Activated T-cell treated with anti-CD3 and anti-CD28 coated beads, Interleukin-2, amount 50 U/mL, for 4 hours (primary cell): ENCODE measurements around the gene RALGAPA2. TPM values are rescaled to one million over a fixed set of nuclear protein-coding genes. Genes with fewer than 3 reads are reported as not detected.

Experiments used
- ATAC-seq, 2 donors: fragments of 200-7000 bp; cut with Tn5 transposase; one replicate each; pipeline ENCODE4 v1.10.0; 2021
- DNase-seq: peaks from one replicate; pipeline ENCODE4 v3.0.0-alpha.2; 2020
- H3K27me3 Mint-ChIP-seq: one replicate; pipeline ENCODE4 v1.8.0; 2021; ENCODE audit warnings: low read depth, mixed read lengths
- H3K36me3 Mint-ChIP-seq: one replicate; pipeline ENCODE4 v1.8.0; 2022; ENCODE audit warnings: mixed read lengths; ENCODE audit not compliant: insufficient read depth
- H3K4me1 Mint-ChIP-seq: one replicate; pipeline ENCODE4 v1.8.0; 2021; ENCODE audit warnings: low read depth, mixed read lengths
- H3K4me3 Mint-ChIP-seq: one replicate; pipeline ENCODE4 v1.8.0; 2021; ENCODE audit warnings: mild to moderate bottlenecking, moderate library complexity, mixed read lengths
- H3K9me3 Mint-ChIP-seq: one replicate; pipeline ENCODE4 v1.8.0; 2021; ENCODE audit warnings: mixed read lengths
- total RNA-seq, 3 donors: library from RNA; stranded (reverse); gene quantifications; one replicate each; pipeline ENCODE4 v1.2.1, GENCODE V29; 2021

Gene RALGAPA2
- total RNA-seq, 3 donors from 2014 or later: 5.9 to 8.3 (median 7.2) TPM

DNA sequence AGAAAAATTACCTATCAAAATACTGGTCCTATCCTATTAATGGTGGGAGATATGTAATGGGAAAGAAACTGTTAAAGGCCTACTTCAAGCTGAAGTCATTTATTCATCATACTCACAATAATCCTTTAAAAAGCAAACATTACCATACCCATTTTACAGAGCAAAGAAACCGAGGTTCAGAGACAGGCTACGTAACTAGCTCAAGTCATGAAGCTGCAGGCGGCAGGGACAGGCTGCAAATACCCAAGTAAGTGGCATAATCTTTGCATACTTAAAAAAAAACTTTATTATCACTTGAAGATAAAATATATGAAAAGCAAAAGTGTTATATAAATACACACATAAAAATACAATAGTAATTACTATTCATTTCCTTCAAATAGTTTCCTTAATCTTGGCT, 2.6 kb downstream of the RALGAPA2 start:
- no peak for DNase-seq
- no peaks in the 10 kb centered on the region for H3K9me3 Mint-ChIP-seq
- no peak for ATAC-seq
- peaks cover 39% of the 10 kb centered on the region for H3K4me1 Mint-ChIP-seq
- no peaks in the 10 kb centered on the region for H3K27me3 Mint-ChIP-seq
- H3K4me3 Mint-ChIP-seq: no peak overlapping the region
- peaks cover 2% of the 10 kb centered on the region for H3K36me3 Mint-ChIP-seq

GRCh38 chr20:20706285-20706684, 6.2 kb downstream of the RALGAPA2 start:
- Mint-ChIP-seq H3K4me1 (peaks cover 43% of the 10 kb centered on the region), H3K4me3 (no peak overlapping the region), H3K9me3 (no peaks in the 10 kb centered on the region), H3K27me3 (no peaks in the 10 kb centered on the region), H3K36me3 (peaks cover 2% of the 10 kb centered on the region)
- DNase-seq (no peak), ATAC-seq (no peak)

GRCh38 chr20:20702330-20703245, 9.9 kb downstream of the RALGAPA2 start:
- peaks cover 26% of the 10 kb centered on the region for H3K4me1 Mint-ChIP-seq
- DNase-seq (no peak), ATAC-seq (no peak)
- H3K4me3 Mint-ChIP-seq: no peak overlapping the region
- H3K27me3 Mint-ChIP-seq: no peaks in the 10 kb centered on the region
- no peaks in the 10 kb centered on the region for H3K9me3 Mint-ChIP-seq
- peaks cover 4% of the 10 kb centered on the region for H3K36me3 Mint-ChIP-seq

DNA sequence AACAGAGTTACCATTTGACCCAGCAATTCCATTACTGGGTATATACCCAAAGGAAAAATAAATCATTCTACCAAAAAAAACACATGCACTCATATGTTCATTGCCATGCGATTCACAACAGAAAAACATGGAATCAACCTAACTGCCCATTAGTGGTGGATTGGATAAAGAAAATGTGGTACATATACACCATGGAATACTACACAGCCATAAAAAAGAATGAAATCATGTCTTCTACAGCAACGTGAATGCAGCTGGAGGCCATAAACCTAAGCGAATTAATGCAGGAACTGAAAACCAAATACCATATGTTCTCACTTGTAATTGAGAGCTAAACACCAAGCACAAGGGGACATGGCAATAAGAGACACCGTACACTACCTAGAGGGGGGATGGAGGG, 12.5 kb downstream of the RALGAPA2 start:
- Mint-ChIP-seq H3K27me3 (no peaks in the 10 kb centered on the region), H3K36me3 (peaks cover 5% of the 10 kb centered on the region), H3K4me1 (peaks cover 28% of the 10 kb centered on the region), H3K9me3 (no peaks in the 10 kb centered on the region), H3K4me3 (no peak overlapping the region)
- ATAC-seq: no peak
- no peak for DNase-seq

GRCh38 chr20:20699144-20699543, 13.3 kb downstream of the RALGAPA2 start:
- Mint-ChIP-seq H3K4me1 (peaks cover 22% of the 10 kb centered on the region), H3K9me3 (no peaks in the 10 kb centered on the region), H3K36me3 (peaks cover 5% of the 10 kb centered on the region), H3K4me3 (no peak overlapping the region), H3K27me3 (no peaks in the 10 kb centered on the region)
- ATAC-seq (no peak), DNase-seq (no peak)

- peaks cover 20% of the 10 kb centered on the region for H3K4me1 Mint-ChIP-seq
- no peak overlapping the region for H3K4me3 Mint-ChIP-seq
- no peaks in the 10 kb centered on the region for H3K27me3 Mint-ChIP-seq
- peaks cover 5% of the 10 kb centered on the region for H3K36me3 Mint-ChIP-seq
- no peak for DNase-seq
- H3K9me3 Mint-ChIP-seq: no peaks in the 10 kb centered on the region
- ATAC-seq: no peak
Observed at GRCh38 chr20:20697325-20697845, 15.1 kb downstream of the RALGAPA2 start.

DNA sequence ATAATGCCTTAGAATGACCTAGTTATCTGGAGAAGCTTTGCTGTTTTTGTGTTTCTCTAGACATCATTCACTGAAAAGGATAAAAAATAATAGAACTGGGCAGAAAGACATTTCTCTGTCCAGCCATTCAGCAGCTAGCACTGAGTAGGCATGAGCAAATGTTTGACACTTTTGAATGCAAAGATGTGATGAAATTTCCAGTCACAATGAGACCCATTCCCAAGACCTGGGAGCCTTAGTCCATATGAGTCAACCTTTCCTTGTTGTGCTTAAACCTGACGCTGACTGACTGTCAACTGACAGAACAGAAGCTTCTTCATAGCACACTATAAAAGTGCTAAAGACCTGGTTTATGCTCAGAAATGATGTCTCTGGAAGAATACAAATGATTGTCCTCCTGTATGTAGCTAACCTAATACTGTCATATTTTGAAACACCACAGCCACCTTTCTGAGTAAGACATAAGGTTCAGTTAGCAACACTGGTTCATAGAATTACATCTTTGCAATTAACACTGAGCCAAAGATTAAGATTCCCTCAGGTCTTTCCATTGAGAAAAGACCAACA, 17.1 kb downstream of the RALGAPA2 start:
- DNase-seq: no peak
- Mint-ChIP-seq H3K9me3 (no peaks in the 10 kb centered on the region), H3K4me3 (no peak overlapping the region), H3K36me3 (peaks cover 5% of the 10 kb centered on the region), H3K4me1 (peaks cover 21% of the 10 kb centered on the region), H3K27me3 (no peaks in the 10 kb centered on the region)
- no peak for ATAC-seq

GRCh38 chr20:20694591-20694990, 17.9 kb downstream of the RALGAPA2 start:
- Mint-ChIP-seq H3K9me3 (no peaks in the 10 kb centered on the region), H3K4me1 (peaks cover 21% of the 10 kb centered on the region), H3K36me3 (peaks cover 5% of the 10 kb centered on the region), H3K27me3 (no peaks in the 10 kb centered on the region), H3K4me3 (no peak overlapping the region)
- no peak for ATAC-seq
- DNase-seq: no peak

DNA sequence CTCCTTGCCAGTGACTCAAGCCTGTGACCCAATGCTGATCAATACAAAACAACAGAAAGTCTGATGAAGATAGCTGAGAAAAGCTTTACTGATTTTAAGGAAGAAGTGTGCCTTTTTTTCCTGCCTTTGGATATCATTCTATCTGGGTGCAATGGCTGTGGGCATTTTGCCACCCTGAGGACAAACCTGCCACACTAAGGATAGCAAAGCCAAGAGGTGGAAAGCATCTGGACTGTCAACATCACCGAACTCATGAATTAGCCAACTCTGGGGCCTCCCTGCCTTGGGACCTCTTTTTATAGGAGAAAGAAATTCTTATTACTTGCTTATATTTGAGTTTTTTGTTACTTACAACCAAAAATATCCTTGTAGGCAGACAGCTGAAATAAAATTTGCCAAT, 19.9 kb downstream of the RALGAPA2 start:
- H3K27me3 Mint-ChIP-seq: no peaks in the 10 kb centered on the region
- no peak for DNase-seq
- H3K9me3 Mint-ChIP-seq: no peaks in the 10 kb centered on the region
- no peak for ATAC-seq
- peaks cover 23% of the 10 kb centered on the region for H3K4me1 Mint-ChIP-seq
- H3K4me3 Mint-ChIP-seq: no peak overlapping the region
- H3K36me3 Mint-ChIP-seq: peaks cover 3% of the 10 kb centered on the region

DNA sequence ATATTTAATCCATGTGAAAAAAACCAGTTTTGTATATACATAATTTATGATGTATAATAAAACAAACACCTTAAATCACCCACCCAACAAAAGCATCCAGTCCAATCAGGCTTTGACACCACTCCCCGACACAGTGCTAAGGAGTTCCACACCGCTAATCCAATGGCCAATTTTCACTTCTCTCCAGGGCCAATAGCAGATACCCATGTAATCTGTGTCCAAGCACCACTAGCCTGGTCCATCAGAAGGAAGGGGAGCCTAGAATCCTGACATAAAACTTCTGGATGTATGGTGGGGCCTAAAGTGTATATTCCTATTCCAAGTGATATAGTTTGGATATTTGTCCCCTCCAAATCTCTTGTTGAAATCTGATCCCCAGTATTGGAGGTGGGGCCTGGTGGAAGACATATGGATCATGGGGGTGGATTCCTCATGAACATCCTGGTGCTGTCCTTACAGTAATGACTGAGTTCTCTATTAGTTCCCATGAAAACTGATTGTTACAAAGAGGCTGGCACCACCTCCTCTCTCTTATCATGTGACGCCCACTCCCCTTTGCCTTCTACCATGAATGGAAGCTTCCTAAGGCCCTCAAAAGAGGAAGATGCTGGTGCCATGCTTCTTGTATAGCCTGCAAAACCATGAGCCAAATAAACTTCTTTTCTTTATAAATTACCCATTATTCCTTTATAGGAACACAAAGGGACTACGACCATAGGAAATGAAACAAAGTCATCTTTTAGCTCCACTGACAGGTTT, 20.8 kb downstream of the RALGAPA2 start:
- no peaks in the 10 kb centered on the region for H3K27me3 Mint-ChIP-seq
- H3K4me1 Mint-ChIP-seq: peaks cover 28% of the 10 kb centered on the region
- DNase-seq (no peak), ATAC-seq (no peak)
- H3K4me3 Mint-ChIP-seq: no peak overlapping the region
- no peaks in the 10 kb centered on the region for H3K9me3 Mint-ChIP-seq
- H3K36me3 Mint-ChIP-seq: peaks cover 3% of the 10 kb centered on the region

DNA sequence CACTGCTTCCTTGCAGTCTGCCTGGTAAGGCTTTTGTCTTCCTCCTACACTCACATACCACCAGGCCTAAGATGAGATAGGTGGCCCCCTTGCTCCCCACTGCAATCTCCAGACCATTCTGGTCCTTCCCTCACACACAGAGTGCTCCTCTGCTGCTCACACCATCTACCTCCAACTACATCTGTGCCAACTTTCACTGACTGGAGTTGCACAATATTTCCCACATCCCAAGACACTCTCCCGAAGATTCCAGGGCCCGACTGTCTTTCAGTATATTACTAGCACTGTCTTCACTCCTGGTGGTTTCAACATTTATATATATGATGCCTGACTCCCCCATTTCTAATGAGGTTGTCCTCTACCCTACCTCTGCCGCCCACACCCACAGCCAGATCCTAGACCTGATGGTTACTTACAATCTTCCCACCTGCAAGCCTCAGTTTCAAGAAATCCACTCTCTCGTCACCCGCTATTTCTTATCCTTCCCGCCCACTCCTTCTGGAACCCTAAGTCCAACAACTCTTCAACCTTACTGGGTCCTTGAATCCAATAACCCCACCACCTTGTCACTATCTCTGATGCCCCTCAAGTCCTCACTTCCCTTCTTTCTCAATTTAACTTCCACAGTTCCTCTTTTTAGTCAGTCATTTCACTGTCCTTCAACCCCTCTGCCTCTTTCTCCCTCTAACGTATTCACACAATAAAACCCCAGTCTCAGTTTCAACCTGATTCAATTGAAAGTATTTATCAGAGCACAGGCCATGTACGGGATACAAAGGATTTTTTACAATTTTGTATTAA, 21.6 kb downstream of the RALGAPA2 start:
- no peak for ATAC-seq
- Mint-ChIP-seq H3K4me1 (peaks cover 21% of the 10 kb centered on the region), H3K9me3 (no peaks in the 10 kb centered on the region), H3K36me3 (no peaks in the 10 kb centered on the region), H3K27me3 (no peaks in the 10 kb centered on the region), H3K4me3 (no peak overlapping the region)
- no peak for DNase-seq

- no peak for ATAC-seq
- H3K9me3 Mint-ChIP-seq: no peaks in the 10 kb centered on the region
- H3K4me1 Mint-ChIP-seq: peaks cover 51% of the 10 kb centered on the region
Observed at GRCh38 chr20:20687319-20687718, 25.1 kb downstream of the RALGAPA2 start.

DNA sequence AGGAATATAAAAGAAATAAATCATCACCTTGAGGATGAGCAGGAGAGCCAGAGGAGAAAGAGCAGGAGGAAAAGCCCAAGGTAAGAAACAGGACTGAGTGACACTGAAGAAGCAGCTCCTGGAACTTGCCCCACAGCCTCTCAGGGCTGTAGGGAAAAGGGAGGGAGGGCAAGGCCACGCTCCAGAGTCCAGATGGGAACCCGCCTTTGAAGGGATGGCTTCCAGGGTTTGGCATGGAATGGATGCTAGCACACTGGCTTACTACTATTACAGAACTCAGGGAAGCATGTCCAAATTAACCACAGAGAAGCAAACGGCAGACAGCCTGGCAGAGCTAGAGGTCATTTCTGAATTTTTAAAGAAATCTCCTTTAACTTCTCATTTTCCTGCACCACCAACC, 26.8 kb downstream of the RALGAPA2 start:
- Mint-ChIP-seq H3K4me3 (no peak overlapping the region), H3K9me3 (no peaks in the 10 kb centered on the region), H3K27me3 (no peaks in the 10 kb centered on the region), H3K4me1 (peaks cover 54% of the 10 kb centered on the region), H3K36me3 (no peaks in the 10 kb centered on the region)
- no peak for DNase-seq
- no peak for ATAC-seq

More at GRCh38 chr20:20687319-20687718, 25.1 kb downstream of the RALGAPA2 start:
- H3K4me3 Mint-ChIP-seq: no peak overlapping the region
- no peaks in the 10 kb centered on the region for H3K36me3 Mint-ChIP-seq
- H3K27me3 Mint-ChIP-seq: no peaks in the 10 kb centered on the region
- no peak for DNase-seq
